H1 (cell line): ENCODE data around the gene CUL4A. TPM values are rescaled to one million over a fixed set of nuclear protein-coding genes. Genes with fewer than 3 reads are reported as not detected.

Experiments used
- CTCF ChIA-PET: fragments of 300-600 bp; sonication (Branson Sonifier 250); formaldehyde crosslinking; loops from one replicate; lab custom pipeline; 2021; ENCODE audit not compliant: partially characterized antibody; lab: Charles Lee
- POLR2A ChIA-PET: fragments of 300-600 bp; sonication (Branson Sonifier 250); formaldehyde crosslinking; loops from one replicate; lab custom pipeline; 2021; ENCODE audit warnings: inconsistent platforms; ENCODE audit not compliant: partially characterized antibody; lab: Charles Lee
- DNase-seq, 2 experiments: peaks; one replicate each; pipeline versions ENCODE4 v3.0.0 to v3.0.0-alpha.2; 2010 to 2022; ENCODE audit warnings: low spot score in 2 of 2, low read depth in 1 of 2, mixed read lengths in 1 of 2
- FAIRE-seq: peaks from 2 replicates; lab custom pipeline; 2011; peaks lifted over from hg19 to GRCh38; lab: Jason Lieb, UNC
- H2AFZ ChIP-seq: 2 replicates; pipeline ENCODE4 v1.8.1; 2012; ENCODE audit warnings: low read length, inconsistent platforms
- H2AK5ac ChIP-seq: 2 replicates; pipeline ENCODE4 v1.6.1; 2013; ENCODE audit warnings: low read depth, low read length
- H2BK120ac ChIP-seq: replicated peaks from 2 replicates; pipeline ENCODE3; 2013; ENCODE audit warnings: low read depth, low read length, inconsistent platforms
- H2BK12ac ChIP-seq: 2 replicates; pipeline ENCODE4 v1.6.1; 2013; ENCODE audit warnings: low read depth, low read length
- H2BK15ac ChIP-seq: 2 replicates; pipeline ENCODE4 v1.6.1; 2013; ENCODE audit warnings: low read length
- H2BK20ac ChIP-seq: 2 replicates; pipeline ENCODE4 v1.6.1; 2013; ENCODE audit warnings: low read length
- H2BK5ac ChIP-seq: 2 replicates; pipeline ENCODE4 v1.6.1; 2013; ENCODE audit warnings: low read depth, low read length
- H3K14ac ChIP-seq: 2 replicates; pipeline ENCODE4 v1.6.1; 2013; ENCODE audit warnings: inconsistent platforms; ENCODE audit not compliant: insufficient read length
- H3K18ac ChIP-seq: 2 replicates; pipeline ENCODE4 v1.6.1; 2013; ENCODE audit warnings: low read length; ENCODE audit errors: extremely low read depth
- H3K23ac ChIP-seq: 2 replicates; pipeline ENCODE4 v1.6.1; 2013; ENCODE audit warnings: inconsistent platforms; ENCODE audit not compliant: insufficient read length
- H3K23me2 ChIP-seq: 2 replicates; pipeline ENCODE4 v1.6.1; 2013; ENCODE audit warnings: low read depth, low read length
- H3K27ac ChIP-seq: 2 replicates; pipeline ENCODE4 v1.6.1; 2011; ENCODE audit warnings: low read depth, low read length, inconsistent platforms
- H3K27me3 ChIP-seq, 4 experiments: replicated peaks in 1 of 4; 1 replicate in 1 of 4; 2 replicates in 3 of 4; pipeline versions ENCODE4 v1.6.1 to v1.8.1; 2011 to 2013; ENCODE audit warnings: low read length in 3 of 4, mild to moderate bottlenecking in 3 of 4, inconsistent platforms in 2 of 4, mixed read lengths in 2 of 4, moderate library complexity in 1 of 4; ENCODE audit not compliant: control insufficient read depth in 3 of 4, insufficient read depth in 3 of 4; ENCODE audit errors: extremely low read depth in 1 of 4
- H3K36me3 ChIP-seq, 4 experiments: 2 replicates each; pipeline versions ENCODE4 v1.6.1 to v1.8.1; 2011 to 2013; ENCODE audit warnings: mild to moderate bottlenecking in 4 of 4, low read length in 3 of 4, moderate library complexity in 2 of 4, control low read depth in 1 of 4, inconsistent platforms in 1 of 4; ENCODE audit not compliant: insufficient read depth in 4 of 4, control insufficient read depth in 2 of 4
- H3K4ac ChIP-seq: replicated peaks from 2 replicates; pipeline ENCODE3; 2013; ENCODE audit warnings: low read length, low read depth, mixed read lengths, inconsistent platforms; ENCODE audit not compliant: insufficient read length
- H3K4me1 ChIP-seq, 4 experiments: replicated peaks in 1 of 4; 1 replicate in 1 of 4; 2 replicates in 3 of 4; pipeline versions ENCODE4 v1.6.1 to v1.8.1; 2011 to 2013; ENCODE audit warnings: low read length in 3 of 4, inconsistent platforms in 2 of 4, mixed read lengths in 1 of 4; ENCODE audit not compliant: insufficient read depth in 4 of 4, control insufficient read depth in 3 of 4
- H3K4me2 ChIP-seq, 2 experiments: 2 replicates each; pipeline versions ENCODE4 v1.6.1 to v1.8.1; 2011 to 2013; ENCODE audit warnings: low read depth in 2 of 2, low read length in 2 of 2, control low read depth in 1 of 2, inconsistent platforms in 1 of 2, mild to moderate bottlenecking in 1 of 2; ENCODE audit not compliant: insufficient read depth in 1 of 2
- H3K4me3 ChIP-seq, 4 experiments: fragments of 200-600, 300-600 bp in 1 of 4; sonication (generic), shearing (Covaris generic), sonication (Bioruptor Twin) in 1 of 4; 2 replicates each; pipeline versions ENCODE4 v1.5.1 to v1.8.1; 2011 to 2016; ENCODE audit warnings: low read length in 4 of 4, low read depth in 3 of 4, control low read depth in 2 of 4, inconsistent platforms in 2 of 4, mild to moderate bottlenecking in 2 of 4, mixed read lengths in 1 of 4, moderate library complexity in 1 of 4; ENCODE audit not compliant: insufficient read depth in 2 of 4; ENCODE audit errors: extremely low read depth in 1 of 4
- H3K56ac ChIP-seq: replicated peaks from 2 replicates; pipeline ENCODE3; 2013; ENCODE audit warnings: low read depth, mild to moderate bottlenecking, mixed read lengths, low read length, inconsistent platforms; ENCODE audit not compliant: insufficient read length
- H3K79me1 ChIP-seq: 2 replicates; pipeline ENCODE4 v1.6.1; 2013; ENCODE audit warnings: low read depth, low read length, control low read depth
- H3K79me2 ChIP-seq, 2 experiments: 2 replicates each; pipeline versions ENCODE4 v1.6.1 to v1.8.1; 2012 to 2013; ENCODE audit warnings: low read length in 2 of 2, mild to moderate bottlenecking in 2 of 2, inconsistent platforms in 1 of 2; ENCODE audit not compliant: insufficient read depth in 2 of 2, control insufficient read depth in 1 of 2
- H3K9ac ChIP-seq, 4 experiments: replicated peaks in 1 of 4; 1 replicate in 1 of 4; 2 replicates in 3 of 4; pipeline versions ENCODE4 v1.6.1 to v1.8.1; 2011 to 2013; ENCODE audit warnings: low read depth in 3 of 4, low read length in 3 of 4, control low read depth in 2 of 4, mild to moderate bottlenecking in 2 of 4, moderate library complexity in 2 of 4, inconsistent platforms in 1 of 4; ENCODE audit errors: extremely low read depth in 1 of 4
- H3K9me3 ChIP-seq, 2 experiments: 2 replicates each; pipeline versions ENCODE4 v1.6.1 to v1.8.1; 2012 to 2013; ENCODE audit warnings: mild to moderate bottlenecking in 2 of 2, moderate library complexity in 2 of 2, control low read depth in 1 of 2, inconsistent platforms in 1 of 2, low read depth in 1 of 2, low read length in 1 of 2, mixed read lengths in 1 of 2; ENCODE audit not compliant: insufficient read depth in 2 of 2
- H4K20me1 ChIP-seq, 2 experiments: replicated peaks in 1 of 2; 2 replicates each; pipeline versions ENCODE3 to v1.8.1; 2011 to 2013; ENCODE audit warnings: inconsistent platforms in 2 of 2, low read length in 2 of 2, mild to moderate bottlenecking in 1 of 2; ENCODE audit not compliant: insufficient read depth in 2 of 2, control insufficient read depth in 1 of 2
- H4K5ac ChIP-seq: 2 replicates; pipeline ENCODE4 v1.6.1; 2013; ENCODE audit warnings: low read length, low read depth, mixed read lengths, inconsistent platforms; ENCODE audit not compliant: insufficient read length
- H4K8ac ChIP-seq: 2 replicates; pipeline ENCODE4 v1.8.0; 2013; ENCODE audit warnings: mild to moderate bottlenecking, moderate library complexity, low read length, inconsistent platforms; ENCODE audit not compliant: insufficient read depth; ENCODE audit errors: extremely low read depth
- H4K91ac ChIP-seq: replicated peaks from 2 replicates; pipeline ENCODE3; 2013; ENCODE audit warnings: low read length, mixed read lengths, inconsistent platforms; ENCODE audit not compliant: insufficient read length
- ATF3 ChIP-seq: IDR thresholded peaks from 2 replicates; pipeline ENCODE4 v1.6.1; 2011; ENCODE audit warnings: low read depth, mild to moderate bottlenecking, low read length; ENCODE audit not compliant: insufficient read depth
- CBX8 ChIP-seq: fragments of 300-800, 300-1000 bp; sonication (generic); IDR thresholded peaks from 2 replicates; pipeline ENCODE4 v1.7.1; 2016; ENCODE audit warnings: low read depth, low read length, borderline replicate concordance
- EP300 ChIP-seq, 2 experiments: IDR thresholded peaks; 1 replicate in 1 of 2; 2 replicates in 1 of 2; pipeline ENCODE4 v1.6.1; 2011 to 2012; ENCODE audit warnings: low read depth in 2 of 2, low read length in 2 of 2, mild to moderate bottlenecking in 2 of 2, borderline replicate concordance in 1 of 2, inconsistent platforms in 1 of 2, moderate library complexity in 1 of 2
- FOSL1 ChIP-seq: IDR thresholded peaks from 2 replicates; pipeline ENCODE4 v1.6.1; 2011; ENCODE audit warnings: mild to moderate bottlenecking, low read depth, low read length, moderate library complexity; ENCODE audit not compliant: insufficient read depth
- WGBS, 2 experiments: shearing (Covaris generic) in 1 of 2; methylation state at CpG; one replicate each; pipeline versions ENCODE4 v1.1.6 to v1.1.7; 2013 to 2015; ENCODE audit warnings: low lambda C conversion rate in 2 of 2, mixed read lengths in 2 of 2, inconsistent platforms in 1 of 2, low coverage in 1 of 2, missing lambda C conversion rate in 1 of 2; ENCODE audit not compliant: insufficient replicate concordance in 2 of 2, insufficient coverage in 1 of 2, insufficient read length in 1 of 2; ENCODE audit errors: extremely low coverage in 1 of 2, missing lambda C conversion rate in 1 of 2; 5-methylcytosine and 5-hydroxymethylcytosine counted together
- polyA plus RNA-seq, 7 experiments: library from polyadenylated mRNA; depleted of rRNA in 3 of 7; stranded (reverse) in 5 of 7; unstranded in 2 of 7; fragments of >200 nt in 5 of 7; fragments of 200-250 nt in 2 of 7; gene quantifications; 1 replicate in 5 of 7; 2 replicates in 1 of 7; 4 replicates in 1 of 7; pipeline versions ENCODE4 v1.2.1 to v1.2.3, GENCODE V29; 2011 to 2013; ENCODE audit warnings: missing spikeins in 2 of 7, mixed read lengths in 2 of 7
- total RNA-seq: library from RNA; stranded (reverse); fragmentation: NEBNext Ultra II Directional; extraction: Animal tissue kit (Norgen Biotek cat#: 25700); gene quantifications from 2 replicates; pipeline ENCODE4 v1.2.1, GENCODE V29; 2021
- TF ChIP-seq, protein P1 (sequence below), 3 experiments: IDR thresholded peaks; 1 replicate in 2 of 3; 2 replicates in 1 of 3; pipeline versions ENCODE4 v1.5.1 to v1.6.1; 2011; ENCODE audit warnings: low read length in 3 of 3, mild to moderate bottlenecking in 3 of 3, inconsistent platforms in 2 of 3, low read depth in 1 of 3, moderate library complexity in 1 of 3; ENCODE audit not compliant: insufficient read depth in 1 of 3; ENCODE audit errors: control extremely low read depth in 1 of 3

Gene CUL4A
- total and polyA plus RNA-seq, 2 of the 8 experiments (the other 6 are each of a cell fraction or from before 2014, with no cell fraction given): 54.7 to 101 TPM

- no peak for FAIRE-seq
- POLR2A ChIA-PET: interaction anchor here (1.5 kb wide), 1 partner anchor 19 kb away, joined by 5 read pairs; the partner anchor contains the start of genes CUL4A and PCID2
These were observed 19.2 kb upstream of the CUL4A start for GRCh38 chr13:113190181-113190580.

More at GRCh38 chr13:113190181-113190580, 19.2 kb upstream of the CUL4A start:
- no peak overlapping the region for H3K56ac ChIP-seq
- H3K9me3 ChIP-seq: no peaks in the 10 kb centered on the region
- H4K91ac ChIP-seq: no peak overlapping the region
- H2BK5ac ChIP-seq: no peak overlapping the region
- H2AK5ac ChIP-seq: no peak overlapping the region
- no peak overlapping the region for H2BK20ac ChIP-seq
- H3K4me1 ChIP-seq: no peaks in the 10 kb centered on the region
- H3K18ac ChIP-seq: no peak overlapping the region
- peaks cover 3% of the 10 kb centered on the region; the same call in 1 of the 2 replicates for H3K79me1 ChIP-seq
- no peak overlapping the region for H3K4me2 ChIP-seq
- no peaks in the 10 kb centered on the region for H3K23me2 ChIP-seq
- no peaks in the 10 kb centered on the region for H3K27me3 ChIP-seq
- no peak overlapping the region for H2BK12ac ChIP-seq
- WGBS, 2 experiments: 89% methylated on average over 4 of the region's 4 CpGs; no CpG with 5 or more reads in 1 of the 2 experiments
- H3K9ac ChIP-seq: no peak overlapping the region
- no peak overlapping the region for H3K27ac ChIP-seq
- DNase-seq: no peak
- no peak for TF ChIP-seq FOSL1
- TF ChIP-seq CBX8: no peak
- TF ChIP-seq, protein P1, sequence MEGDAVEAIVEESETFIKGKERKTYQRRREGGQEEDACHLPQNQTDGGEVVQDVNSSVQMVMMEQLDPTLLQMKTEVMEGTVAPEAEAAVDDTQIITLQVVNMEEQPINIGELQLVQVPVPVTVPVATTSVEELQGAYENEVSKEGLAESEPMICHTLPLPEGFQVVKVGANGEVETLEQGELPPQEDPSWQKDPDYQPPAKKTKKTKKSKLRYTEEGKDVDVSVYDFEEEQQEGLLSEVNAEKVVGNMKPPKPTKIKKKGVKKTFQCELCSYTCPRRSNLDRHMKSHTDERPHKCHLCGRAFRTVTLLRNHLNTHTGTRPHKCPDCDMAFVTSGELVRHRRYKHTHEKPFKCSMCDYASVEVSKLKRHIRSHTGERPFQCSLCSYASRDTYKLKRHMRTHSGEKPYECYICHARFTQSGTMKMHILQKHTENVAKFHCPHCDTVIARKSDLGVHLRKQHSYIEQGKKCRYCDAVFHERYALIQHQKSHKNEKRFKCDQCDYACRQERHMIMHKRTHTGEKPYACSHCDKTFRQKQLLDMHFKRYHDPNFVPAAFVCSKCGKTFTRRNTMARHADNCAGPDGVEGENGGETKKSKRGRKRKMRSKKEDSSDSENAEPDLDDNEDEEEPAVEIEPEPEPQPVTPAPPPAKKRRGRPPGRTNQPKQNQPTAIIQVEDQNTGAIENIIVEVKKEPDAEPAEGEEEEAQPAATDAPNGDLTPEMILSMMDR (IDR thresholded peaks at IDR 0.05; ENCODE audit: control extremely low read depth in 1 of 3, insufficient read depth in 1 of 3, low read depth in 1 of 3, low read length in 3 of 3): no peak
- TF ChIP-seq ATF3: no peak
- no peak for TF ChIP-seq EP300 (IDR thresholded peaks at IDR 0.05; ENCODE audit: borderline replicate concordance in 1 of 2, low read depth in 2 of 2, low read length in 2 of 2)
- TF ChIP-seq, all 59 proteins: peak for 0
- CTCF ChIA-PET: no interaction called here
- Histone ChIP-seq H2BK120ac (no peak overlapping the region), H3K4me3 (no peak overlapping the region), H4K8ac (no peak overlapping the region), H3K4ac (no peak overlapping the region), H4K20me1 (peaks cover 0 to 11% of the 10 kb centered on the region in 2 experiments), H3K36me3 (peaks cover 23 to 69% (median 51%) of the 10 kb centered on the region in 4 experiments), H3K23ac (no peak overlapping the region), H3K79me2 (no peaks in the 10 kb centered on the region), H2AFZ (no peak overlapping the region), H4K5ac (no peak overlapping the region), H3K14ac (no peak overlapping the region), H2BK15ac (no peak overlapping the region)
